K562 (cell line): ENCODE data around the gene NDUFAF2. TPM values are rescaled to one million over a fixed set of nuclear protein-coding genes. Genes with fewer than 3 reads are reported as not detected.
"Not testable (repeated sequence)": the region's sequence is repeated elsewhere in the genome, so short reads cannot be mapped to it uniquely, and the experiment has no call there.

Source experiments
- ATAC-seq: fragments of 200-7000 bp; cut with Tn5 transposase; 3 replicates; pipeline ENCODE4 v1.9.1; 2020; ENCODE audit warnings: moderate library complexity
- BruUV-seq: library from RNA; stranded (reverse); fragments of 400-500 nt; replicated peaks from 2 replicates; lab custom pipeline; 2021; lab: Mats Ljungman, UMichigan
- CTCF ChIA-PET: fragments of 300-600 bp; formaldehyde crosslinking; extraction: SDS; loops from one replicate; lab custom pipeline; 2021; ENCODE audit warnings: low intra/inter-chr PET ratio; lab: Yijun Ruan, JAX
- POLR2A ChIA-PET: fragments of 300-600, 350-650 bp; sonication (Branson Sonifier 250); formaldehyde crosslinking; extraction: SDS; loops from one replicate; lab custom pipeline; 2021; ENCODE audit warnings: antibody characterized with exemption, inconsistent platforms; lab: Yijun Ruan, JAX
- DNase-seq, 4 experiments: peaks; one replicate each; pipeline versions ENCODE4 v3.0.0 to v3.0.0-alpha.2; 2011 to 2018; ENCODE audit warnings: low spot score in 3 of 4, mixed read lengths in 3 of 4; ENCODE audit errors: extremely low read depth in 1 of 4
- FAIRE-seq: peaks from 2 replicates; lab custom pipeline; 2011; peaks lifted over from hg19 to GRCh38; lab: Jason Lieb, UNC
- H2AFZ ChIP-seq: 2 replicates; pipeline ENCODE4 v1.6.0; 2011; ENCODE audit warnings: low read depth, low read length, control low read depth, inconsistent platforms
- H3K27ac ChIP-seq: fragments of 200-600 bp; 3 replicates; pipeline ENCODE4 v1.8.0; 2011; ENCODE audit warnings: low read depth, mild to moderate bottlenecking, control low read depth, inconsistent platforms, low read length, moderate library complexity, mixed read lengths; ENCODE audit errors: extremely low read depth
- H3K27me3 ChIP-seq, 2 experiments: fragments of 300-600 bp in 1 of 2; 2 replicates in 1 of 2; 3 replicates in 1 of 2; pipeline versions ENCODE4 v1.6.0 to v1.8.0; 2011; ENCODE audit warnings: inconsistent platforms in 2 of 2, low read length in 2 of 2, mild to moderate bottlenecking in 1 of 2, mixed read lengths in 1 of 2, moderate library complexity in 1 of 2; ENCODE audit not compliant: control insufficient read depth in 2 of 2, insufficient read depth in 2 of 2
- H3K36me3 ChIP-seq: fragments of 300-600 bp; 3 replicates; pipeline ENCODE4 v1.8.0; 2011; ENCODE audit warnings: mild to moderate bottlenecking, low read length, inconsistent platforms; ENCODE audit not compliant: control insufficient read depth, insufficient read depth
- H3K4me1 ChIP-seq, 2 experiments: fragments of 200-600 bp in 1 of 2; replicated peaks in 1 of 2; 2 replicates in 1 of 2; 3 replicates in 1 of 2; pipeline versions ENCODE4 v1.5.1 to v1.8.0; 2011; ENCODE audit warnings: inconsistent platforms in 2 of 2, low read length in 2 of 2, mild to moderate bottlenecking in 1 of 2, mixed read lengths in 1 of 2, moderate library complexity in 1 of 2; ENCODE audit not compliant: control insufficient read depth in 2 of 2, insufficient read depth in 2 of 2
- H3K4me2 ChIP-seq: 2 replicates; pipeline ENCODE4 v1.6.1; 2011; ENCODE audit warnings: low read length, control low read depth, inconsistent platforms, mixed read lengths; ENCODE audit not compliant: insufficient read depth
- H3K4me3 ChIP-seq: fragments of 200-600 bp; sonication (generic), shearing (Covaris generic); 2 replicates; pipeline ENCODE4 v1.5.1; 2016; ENCODE audit warnings: control low read depth, inconsistent platforms
- H3K79me2 ChIP-seq: fragments of 200-600 bp; 3 replicates; pipeline ENCODE4 v1.8.0; 2011; ENCODE audit warnings: low read length, inconsistent platforms; ENCODE audit not compliant: control insufficient read depth, insufficient read depth
- H3K9ac ChIP-seq, 2 experiments: 2 replicates each; pipeline versions ENCODE4 v1.6.0 to v1.6.1; 2011; ENCODE audit warnings: low read depth in 2 of 2, low read length in 2 of 2, control low read depth in 1 of 2, inconsistent platforms in 1 of 2, mild to moderate bottlenecking in 1 of 2, mixed read lengths in 1 of 2; ENCODE audit not compliant: insufficient read depth in 1 of 2
- H3K9me1 ChIP-seq: one replicate; pipeline ENCODE4 v1.6.0; 2011; ENCODE audit warnings: inconsistent platforms, mild to moderate bottlenecking, low read length, moderate library complexity; ENCODE audit not compliant: control insufficient read depth, insufficient read depth
- H3K9me3 ChIP-seq: replicated peaks from 2 replicates; pipeline ENCODE4 v1.5.1; 2011; ENCODE audit warnings: low read depth, low read length, inconsistent platforms; ENCODE audit not compliant: control insufficient read depth, insufficient read depth
- H4K20me1 ChIP-seq: replicated peaks from 2 replicates; pipeline ENCODE4 v1.6.1; 2011; ENCODE audit warnings: low read length, inconsistent platforms, mixed read lengths; ENCODE audit not compliant: control insufficient read depth, insufficient read depth
- NR1H2 ChIP-seq: sonication (generic); formaldehyde crosslinking; IDR thresholded peaks from 2 replicates; pipeline ENCODE4 v1.4.0; 2020; ENCODE audit warnings: mild to moderate bottlenecking, missing genetic modification reagents
- TRIM24 ChIP-seq, 2 experiments: fragments of 450-650 bp; IDR thresholded peaks; 2 replicates each; pipeline ENCODE4 v1.6.1; 2016
- ZKSCAN1 ChIP-seq: fragments of 150-350 bp; IDR thresholded peaks from 2 replicates; pipeline ENCODE4 v1.6.1; 2016; ENCODE audit warnings: low read depth, low read length
- ZNF431 ChIP-seq: sonication (generic); formaldehyde crosslinking; IDR thresholded peaks from 2 replicates; pipeline ENCODE4 v1.8.0; 2022; ENCODE audit warnings: mild to moderate bottlenecking, missing genetic modification reagents
- WGBS: fragments of 100-300 bp; shearing (Covaris generic); methylation state at CpG from one replicate; pipeline ENCODE4 v1.1.6; 2016; ENCODE audit warnings: low coverage, mixed read lengths; ENCODE audit not compliant: insufficient coverage; ENCODE audit errors: missing lambda C conversion rate; 5-methylcytosine and 5-hydroxymethylcytosine counted together
- in situ Hi-C: fragments of 300-500 bp; cut with MboI; formaldehyde crosslinking; loops from 4 replicates; pipeline ENCODE4 v1.15.0; 2018; ENCODE audit warnings: inconsistent platforms, mixed read lengths
- intact Hi-C: fragments of 100-400 bp; cut with micrococcal nuclease; formaldehyde crosslinking; loops from 2 replicates; pipeline ENCODE4 v1.14.2; 2022
- polyA plus RNA-seq, 8 experiments: library from polyadenylated mRNA; depleted of rRNA in 4 of 8; stranded (reverse) in 5 of 8; unstranded in 3 of 8; fragments of >200 nt; fragmentation: Nextera tagmentation in 2 of 8; fragmentation: Illumina TruSeq in 1 of 8; extraction: Ambion mirVana in 2 of 8; extraction: Trizol in 1 of 8; gene quantifications; 2 replicates each; pipeline versions ENCODE4 v1.2.1 to v1.2.3, GENCODE V29; 2011 to 2014; ENCODE audit warnings: inconsistent platforms in 1 of 8, missing spikeins in 1 of 8
- total RNA-seq, 7 experiments: library from RNA; depleted of rRNA in 6 of 7; stranded (reverse); fragments of >200 nt in 6 of 7; fragmentation: Illumina TruSeq in 2 of 7; extraction: Trizol in 2 of 7; gene quantifications; 2 replicates each; pipeline versions ENCODE4 v1.2.1 to v1.2.3, GENCODE V29; 2011 to 2021; ENCODE audit warnings: low replicate concordance in 1 of 7

The NDUFAF2 gene
- total and polyA plus RNA-seq, 9 of the 15 experiments (the other 6 are each of a cell fraction or from before 2014, with no cell fraction given), result 56.0 to 155 (median 95.9) TPM

DNA sequence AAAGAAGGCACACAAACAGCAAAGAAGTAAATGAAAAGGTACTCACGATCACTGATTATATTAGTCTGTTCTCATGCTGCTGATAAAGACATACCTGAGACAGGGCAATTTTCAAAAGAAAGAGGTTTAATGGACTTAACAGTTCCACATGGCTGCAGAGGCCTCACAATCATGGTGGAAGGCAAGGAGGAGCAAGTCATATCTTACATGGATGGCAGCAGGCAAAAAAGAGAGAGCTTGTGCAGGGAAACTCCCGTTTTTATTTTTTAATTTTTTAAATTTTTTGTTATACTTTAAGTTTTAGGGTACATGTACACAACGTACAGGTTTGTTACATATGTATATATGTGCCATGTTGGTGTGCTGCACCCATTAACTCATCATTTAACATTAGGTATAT, 37.1 kb downstream of the NDUFAF2 start:
- DNase-seq, H3K9me3 ChIP-seq, POLR2A ChIA-PET, ATAC-seq, H3K27ac ChIP-seq, FAIRE-seq, H3K9ac ChIP-seq, H3K4me3 ChIP-seq, in situ Hi-C loops, BruUV-seq, H3K36me3 ChIP-seq, CTCF ChIA-PET, H3K4me2 ChIP-seq, H3K27me3 ChIP-seq, intact Hi-C loops, H3K9me1 ChIP-seq, H2AFZ ChIP-seq: not testable (repeated sequence)
- H4K20me1 ChIP-seq, result peaks cover 17% of the 10 kb centered on the region
- peaks cover 14% of the 10 kb centered on the region for H3K79me2 ChIP-seq
- WGBS, result 90% methylated on average over 3 of the region's 3 CpGs
- TF ChIP-seq ZNF431 (peak; percentile 91), TRIM24 (IDR thresholded peaks at IDR 0.05) (peak; percentile 11 to 14; a peak in 1 of 4 replicates)
- H3K4me1 ChIP-seq, result peaks cover 22 to 26% of the 10 kb centered on the region in 2 experiments

DNA sequence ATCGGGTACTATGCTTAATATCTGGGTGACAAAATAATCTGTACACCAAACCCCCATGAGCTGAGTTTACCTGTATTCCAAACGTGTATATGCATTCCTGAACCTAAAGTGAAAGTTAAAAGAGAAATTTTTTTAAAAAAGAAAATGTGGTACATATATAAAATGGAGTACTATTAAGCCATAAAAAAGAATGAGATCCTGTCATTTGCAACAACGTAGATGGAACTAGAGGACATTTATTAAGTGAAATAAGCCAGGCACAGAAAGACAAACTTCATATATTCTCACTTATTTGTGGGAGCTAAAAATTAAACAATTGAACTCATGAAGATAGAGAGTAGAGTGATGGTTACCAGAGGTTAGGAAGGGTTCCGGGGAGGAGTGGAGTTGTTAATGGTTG, 44.8 kb downstream of the NDUFAF2 start:
- Histone ChIP-seq H3K27me3 (no peaks in the 10 kb centered on the region), H3K9me3 (peaks cover 9% of the 10 kb centered on the region), H3K4me3 (no peak overlapping the region), H3K79me2 (no peaks in the 10 kb centered on the region), H2AFZ (no peak overlapping the region), H3K4me2 (no peak overlapping the region), H3K4me1 (no peaks in the 10 kb centered on the region), H4K20me1 (no peaks in the 10 kb centered on the region), H3K36me3 (peaks cover 3% of the 10 kb centered on the region; the same call in 1 of the 3 replicates), H3K9me1 (no peaks in the 10 kb centered on the region), H3K9ac (no peak overlapping the region), H3K27ac (no peak overlapping the region)
- WGBS, result 76% methylated on average over 4 of the region's 4 CpGs
- BruUV-seq, result no TSS peak
- POLR2A ChIA-PET, result no interaction called here
- DNase-seq (no peak), FAIRE-seq (no peak), ATAC-seq (no peak)
- CTCF ChIA-PET, result no interaction called here
- intact Hi-C loops (no loop called here), in situ Hi-C loops (no loop called here)
- TF ChIP-seq ZKSCAN1 (no peak), NR1H2 (CRISPR knock-in tag) (no peak)
